Loucy (cell line): Measurements from ENCODE around the gene GGPS1.
"Not testable (repeated sequence)": the region's sequence is repeated elsewhere in the genome, so short reads cannot be mapped to it uniquely, and the experiment has no call there.

ENCODE experiments used
- H2AFZ ChIP-seq: fragments of 200-600 bp; sonication (generic); 2 replicates; pipeline ENCODE4 v1.6.0; 2016; ENCODE audit warnings: antibody characterized with exemption, mild to moderate bottlenecking, low read length, moderate library complexity
- H3F3A ChIP-seq: fragments of 200-600 bp; 2 replicates; pipeline ENCODE4 v1.6.0; 2016; ENCODE audit warnings: antibody characterized with exemption, low read depth, mild to moderate bottlenecking
- H3K27me3 ChIP-seq: fragments of 200-600 bp; sonication (generic); 2 replicates; pipeline ENCODE4 v1.6.1; 2014; ENCODE audit warnings: low read length, mild to moderate bottlenecking; ENCODE audit not compliant: insufficient read depth, poor library complexity, severe bottlenecking
- H3K36me3 ChIP-seq: fragments of 200-600 bp; sonication (generic); 2 replicates; pipeline ENCODE4 v1.6.1; 2016; ENCODE audit warnings: low read length; ENCODE audit not compliant: insufficient read depth
- H3K4me1 ChIP-seq: fragments of 200-600 bp; sonication (generic); 2 replicates; pipeline ENCODE4 v1.5.1; 2014; ENCODE audit warnings: low read length, mild to moderate bottlenecking; ENCODE audit not compliant: insufficient read depth, poor library complexity, severe bottlenecking
- H3K4me2 ChIP-seq: fragments of 200-600 bp; sonication (generic); 2 replicates; pipeline ENCODE4 v1.6.0; 2014; ENCODE audit warnings: antibody characterized with exemption, low read length, low read depth, mild to moderate bottlenecking; ENCODE audit not compliant: poor library complexity, severe bottlenecking
- H3K4me3 ChIP-seq: fragments of 200-600 bp; sonication (generic); 2 replicates; pipeline ENCODE4 v1.5.1; 2014; ENCODE audit warnings: low read length, mild to moderate bottlenecking, mixed read lengths; ENCODE audit not compliant: poor library complexity, severe bottlenecking
- H3K79me2 ChIP-seq: fragments of 200-600 bp; sonication (generic); 2 replicates; pipeline ENCODE4 v1.6.1; 2014; ENCODE audit warnings: low read length; ENCODE audit not compliant: insufficient read depth
- H3K9ac ChIP-seq: fragments of 200-600 bp; sonication (generic); 2 replicates; pipeline ENCODE4 v1.6.0; 2014; ENCODE audit warnings: mild to moderate bottlenecking, low read depth, low read length, moderate library complexity; ENCODE audit not compliant: poor library complexity, severe bottlenecking
- H3K9me2 ChIP-seq: fragments of 200-600 bp; sonication (generic); replicated peaks from 2 replicates; pipeline ENCODE4 v1.6.1; 2016; ENCODE audit warnings: low read depth, low read length, mixed read lengths
- H3K9me3 ChIP-seq: fragments of 200-600 bp; sonication (generic); 2 replicates; pipeline ENCODE4 v1.6.1; 2014; ENCODE audit warnings: mild to moderate bottlenecking, antibody characterized with exemption, low read length, low read depth; ENCODE audit not compliant: insufficient read depth
- H4K20me1 ChIP-seq: fragments of 200-600 bp; sonication (generic); 2 replicates; pipeline ENCODE4 v1.6.0; 2014; ENCODE audit warnings: antibody characterized with exemption, low read length, mild to moderate bottlenecking; ENCODE audit not compliant: insufficient read depth, poor library complexity, severe bottlenecking
- EZH2phosphoT487 ChIP-seq: fragments of 200-600 bp; IDR thresholded peaks from 2 replicates; pipeline ENCODE4 v1.6.1; 2018; ENCODE audit warnings: antibody characterized with exemption, mild to moderate bottlenecking, moderate library complexity, borderline replicate concordance
- TF ChIP-seq, protein P1 (sequence below): fragments of 200-600 bp; sonication (generic); conservative IDR thresholded peaks from 2 replicates; pipeline ENCODE4 v1.5.1; 2014; ENCODE audit warnings: mild to moderate bottlenecking, antibody characterized with exemption, low read length

Gene GGPS1

DNA sequence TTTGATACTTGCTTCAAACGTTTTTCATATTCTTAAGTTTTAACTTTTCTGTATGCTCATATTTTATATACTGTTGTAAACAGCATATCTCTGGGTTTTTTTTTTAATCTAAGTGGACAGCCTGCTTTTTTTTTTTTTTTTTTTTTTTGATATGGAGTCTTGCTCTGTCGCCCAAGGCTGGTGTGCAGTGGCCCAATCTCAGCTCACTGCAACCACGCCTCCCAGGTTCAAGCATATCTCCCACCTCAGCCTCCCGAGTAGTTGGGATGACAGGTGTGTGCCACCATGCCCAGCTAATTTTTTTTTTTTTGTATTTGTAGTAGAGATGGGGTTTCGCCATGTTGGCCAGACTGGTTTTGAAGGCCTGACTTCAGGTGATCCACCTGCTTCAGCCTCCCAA, 40.1 kb downstream of the GGPS1 start:
- H3K36me3 ChIP-seq: no peaks in the 10 kb centered on the region
- no peak overlapping the region for H2AFZ ChIP-seq
- H3K9ac ChIP-seq: peak overlapping the region; percentile 75
- H4K20me1 ChIP-seq: no peaks in the 10 kb centered on the region
- H3K27me3 ChIP-seq: no peaks in the 10 kb centered on the region
- TF ChIP-seq, protein P1, sequence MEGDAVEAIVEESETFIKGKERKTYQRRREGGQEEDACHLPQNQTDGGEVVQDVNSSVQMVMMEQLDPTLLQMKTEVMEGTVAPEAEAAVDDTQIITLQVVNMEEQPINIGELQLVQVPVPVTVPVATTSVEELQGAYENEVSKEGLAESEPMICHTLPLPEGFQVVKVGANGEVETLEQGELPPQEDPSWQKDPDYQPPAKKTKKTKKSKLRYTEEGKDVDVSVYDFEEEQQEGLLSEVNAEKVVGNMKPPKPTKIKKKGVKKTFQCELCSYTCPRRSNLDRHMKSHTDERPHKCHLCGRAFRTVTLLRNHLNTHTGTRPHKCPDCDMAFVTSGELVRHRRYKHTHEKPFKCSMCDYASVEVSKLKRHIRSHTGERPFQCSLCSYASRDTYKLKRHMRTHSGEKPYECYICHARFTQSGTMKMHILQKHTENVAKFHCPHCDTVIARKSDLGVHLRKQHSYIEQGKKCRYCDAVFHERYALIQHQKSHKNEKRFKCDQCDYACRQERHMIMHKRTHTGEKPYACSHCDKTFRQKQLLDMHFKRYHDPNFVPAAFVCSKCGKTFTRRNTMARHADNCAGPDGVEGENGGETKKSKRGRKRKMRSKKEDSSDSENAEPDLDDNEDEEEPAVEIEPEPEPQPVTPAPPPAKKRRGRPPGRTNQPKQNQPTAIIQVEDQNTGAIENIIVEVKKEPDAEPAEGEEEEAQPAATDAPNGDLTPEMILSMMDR: no peak
- TF ChIP-seq EZH2phosphoT487: no peak
- H3K4me2 ChIP-seq: peak overlapping the region; percentile 75
- H3K9me2 ChIP-seq: no peaks in the 10 kb centered on the region
- no peaks in the 10 kb centered on the region for H3F3A ChIP-seq
- peaks cover 16% of the 10 kb centered on the region for H3K4me1 ChIP-seq
- H3K9me3 ChIP-seq: no peaks in the 10 kb centered on the region
- H3K79me2 ChIP-seq: peaks cover 25% of the 10 kb centered on the region
- H3K4me3 ChIP-seq: peak overlapping the region; percentile 86

DNA sequence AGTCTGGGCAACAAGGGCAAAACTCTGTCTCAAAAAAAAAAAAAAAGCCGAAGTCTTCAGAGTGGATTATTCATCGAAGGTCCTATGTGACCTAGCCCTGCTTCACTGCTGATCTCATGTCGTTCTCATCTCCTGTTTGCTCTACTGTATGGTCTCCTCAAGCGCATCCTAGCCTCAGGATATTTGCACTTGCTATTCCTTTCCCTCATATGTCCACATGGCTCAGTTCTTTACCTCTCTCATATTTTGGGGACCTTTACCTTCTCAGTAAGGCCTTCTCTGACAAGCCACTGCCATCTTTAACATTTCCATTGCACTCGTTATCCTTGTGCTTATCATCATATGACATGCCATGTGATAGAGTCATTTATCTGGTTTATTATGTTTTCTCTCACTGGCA, 41.4 kb downstream of the GGPS1 start:
- no peaks in the 10 kb centered on the region for H3K36me3 ChIP-seq

DNA sequence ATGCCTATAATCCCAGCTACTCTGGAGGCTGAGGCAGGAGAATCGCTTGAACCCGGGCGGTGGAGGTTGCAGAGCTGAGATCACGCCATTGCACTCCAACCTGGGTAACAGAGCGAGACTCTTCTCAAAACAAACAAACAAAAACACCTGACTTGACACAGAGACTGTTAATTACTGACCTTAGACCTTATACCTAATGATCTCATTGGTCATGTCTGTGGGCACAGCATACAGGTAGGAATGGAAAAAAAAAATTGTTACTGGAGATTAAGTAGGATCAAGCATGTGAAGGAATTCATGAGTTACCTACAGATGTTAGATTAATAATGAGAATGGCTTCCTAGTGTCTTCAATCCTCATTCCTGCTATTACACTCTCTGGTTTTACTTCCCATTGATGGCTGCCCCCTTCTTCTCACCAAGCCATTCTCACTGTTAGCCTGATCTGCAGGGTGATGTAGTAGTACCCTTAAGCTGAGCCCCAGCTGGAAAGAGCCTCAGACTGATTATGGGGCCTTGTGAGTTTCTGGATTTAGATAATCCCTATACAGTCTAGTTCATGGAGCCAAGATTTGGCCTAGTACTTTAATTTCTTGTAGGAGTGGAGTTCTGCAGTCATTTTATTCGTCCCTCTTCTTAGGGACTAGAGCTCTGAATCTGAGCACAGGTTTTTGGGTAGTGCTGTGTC, 47.7 kb downstream of the GGPS1 start:
- Histone ChIP-seq H4K20me1 (peaks cover 3% of the 10 kb centered on the region), H3K9ac (no peak overlapping the region), H3F3A (no peaks in the 10 kb centered on the region), H3K4me2 (no peak overlapping the region), H3K4me1 (no peaks in the 10 kb centered on the region), H3K36me3 (peaks cover 6% of the 10 kb centered on the region; the same call in 1 of the 2 replicates), H3K9me3 (no peaks in the 10 kb centered on the region), H3K79me2 (peaks cover 10% of the 10 kb centered on the region; the same call in 1 of the 2 replicates), H2AFZ (no peak overlapping the region), H3K9me2 (no peaks in the 10 kb centered on the region), H3K27me3 (no peaks in the 10 kb centered on the region), H3K4me3 (no peak overlapping the region)
- TF ChIP-seq, protein P1: no peak

More for the DNA sequence above, 41.4 kb downstream of the GGPS1 start:
- Histone ChIP-seq H4K20me1 (no peaks in the 10 kb centered on the region), H3F3A (no peaks in the 10 kb centered on the region), H3K9me2 (no peaks in the 10 kb centered on the region), H3K4me2 (peak overlapping the region; percentile 48), H3K27me3 (no peaks in the 10 kb centered on the region), H2AFZ (no peak overlapping the region), H3K79me2 (peaks cover 25% of the 10 kb centered on the region), H3K4me3 (no peak overlapping the region), H3K9ac (no peak overlapping the region), H3K4me1 (peaks cover 16% of the 10 kb centered on the region), H3K9me3 (no peaks in the 10 kb centered on the region)
- TF ChIP-seq, protein P1: no peak
- no peak for TF ChIP-seq EZH2phosphoT487

DNA sequence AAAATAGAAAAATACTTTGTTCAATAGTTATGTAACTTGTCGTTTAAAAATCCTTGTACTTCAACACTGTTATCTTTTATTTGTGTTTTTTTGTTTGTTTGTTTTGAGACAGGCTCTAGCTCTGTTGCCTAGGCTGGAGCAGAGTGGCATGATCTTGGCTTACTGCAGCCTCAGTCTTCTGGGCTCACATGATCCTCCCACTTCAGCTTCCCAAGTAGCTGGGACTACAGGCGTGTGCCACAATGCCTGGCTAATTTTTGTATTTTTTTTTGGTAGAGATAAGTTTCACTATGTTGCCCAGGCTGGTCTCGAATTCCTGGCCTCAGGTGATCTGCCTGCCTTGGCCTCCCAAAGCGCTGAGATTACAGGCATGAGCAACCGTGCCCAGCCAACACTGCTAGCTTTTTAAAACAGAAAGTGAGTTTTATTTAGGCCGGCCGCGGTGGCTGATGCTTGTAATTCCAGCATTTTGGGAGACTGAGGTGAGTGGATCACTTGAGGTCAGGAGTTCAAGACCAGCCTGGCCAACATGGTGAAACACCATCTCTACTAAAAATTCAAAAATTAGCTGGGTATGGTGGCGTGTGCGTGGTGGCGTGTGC, 49.9 kb downstream of the GGPS1 start:
- not testable (repeated sequence) for H3K9ac ChIP-seq, H2AFZ ChIP-seq, H3K9me2 ChIP-seq, H3K36me3 ChIP-seq, H4K20me1 ChIP-seq, H3K27me3 ChIP-seq, H3K4me3 ChIP-seq, H3K4me1 ChIP-seq, H3K9me3 ChIP-seq, H3K4me2 ChIP-seq, H3F3A ChIP-seq
- H3K79me2 ChIP-seq: peaks cover 13% of the 10 kb centered on the region; the same call in 1 of the 2 replicates

DNA sequence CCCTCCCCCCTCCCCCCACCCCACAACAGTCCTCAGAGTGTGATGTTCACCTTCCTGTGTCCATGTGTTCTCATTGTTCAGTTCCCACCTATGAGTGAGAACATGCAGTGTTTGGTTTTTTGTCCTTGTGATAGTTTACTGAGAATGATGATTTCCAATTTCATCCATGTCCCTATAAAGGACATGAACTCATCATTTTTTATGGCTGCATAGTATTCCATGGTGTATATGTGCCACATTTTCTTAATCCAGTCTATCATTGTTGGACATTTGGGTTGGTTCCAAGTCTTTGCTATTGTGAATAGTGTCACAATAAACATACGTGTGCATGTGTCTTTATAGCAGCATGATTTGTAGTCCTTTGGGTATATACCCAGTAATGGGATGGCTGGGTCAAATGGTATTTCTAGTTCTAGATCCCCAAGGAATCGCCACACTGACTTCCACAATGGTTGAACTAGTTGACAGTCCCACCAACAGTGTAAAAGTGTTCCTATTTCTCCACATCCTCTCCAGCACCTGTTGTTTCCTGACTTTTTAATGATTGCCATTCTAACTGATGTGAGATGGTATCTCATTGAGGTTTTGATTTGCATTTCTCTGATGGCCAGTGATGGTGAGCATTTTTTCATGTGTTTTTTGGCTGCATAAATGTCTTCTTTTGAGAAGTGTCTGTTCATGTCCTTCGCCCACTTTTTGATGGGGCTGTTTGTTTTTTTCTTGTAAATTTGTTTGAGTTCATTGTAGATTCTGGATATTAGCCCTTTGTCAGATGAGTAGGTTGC, 53.8 kb downstream of the GGPS1 start:
- not testable (repeated sequence) for H3K27me3 ChIP-seq, H3K79me2 ChIP-seq, H3K4me1 ChIP-seq, H3K9ac ChIP-seq, H3K36me3 ChIP-seq, H2AFZ ChIP-seq, H3K4me3 ChIP-seq, H3F3A ChIP-seq, H3K9me2 ChIP-seq, H3K9me3 ChIP-seq, H3K4me2 ChIP-seq, H4K20me1 ChIP-seq
